ENCODE measurements around the gene MGA.

GRCh38 chr15:41678742-41679141, 18.5 kb downstream of the MGA start:
- no peak for TF ChIP-seq EZH2 (IDR thresholded peaks at IDR 0.05; ENCODE audit: borderline replicate concordance)
- no peak for TF ChIP-seq CTCF (IDR thresholded peaks at IDR 0.05; ENCODE audit: poor library complexity)
- no peak for TF ChIP-seq EZH2phosphoT487 (IDR thresholded peaks at IDR 0.05; ENCODE audit: low read depth, severe bottlenecking, unreplicated experiment)

All from hepatocyte (in vitro differentiated cells).